ENCODE measurements around the gene POPDC3.

DNA sequence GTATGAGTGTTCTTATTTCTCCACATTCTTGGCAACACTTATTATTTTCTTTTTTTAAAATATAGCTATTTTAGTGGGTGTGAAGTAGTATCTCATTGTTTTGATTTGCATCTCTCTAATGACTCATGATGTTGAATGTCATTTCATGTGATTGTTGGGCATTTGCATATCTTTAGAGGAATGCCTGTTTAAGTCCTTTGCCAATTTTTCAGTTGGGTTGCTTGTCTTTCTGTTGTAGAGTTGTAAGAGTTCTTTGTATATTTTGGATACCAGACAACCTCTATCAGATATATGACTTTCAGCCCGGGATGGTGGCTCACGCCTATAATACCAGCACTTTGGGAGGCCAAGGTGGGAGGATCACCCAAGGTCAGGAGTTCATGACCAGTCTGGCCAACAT is 5.1 kb upstream of the POPDC3 start:
- TF ChIP-seq, protein P1, sequence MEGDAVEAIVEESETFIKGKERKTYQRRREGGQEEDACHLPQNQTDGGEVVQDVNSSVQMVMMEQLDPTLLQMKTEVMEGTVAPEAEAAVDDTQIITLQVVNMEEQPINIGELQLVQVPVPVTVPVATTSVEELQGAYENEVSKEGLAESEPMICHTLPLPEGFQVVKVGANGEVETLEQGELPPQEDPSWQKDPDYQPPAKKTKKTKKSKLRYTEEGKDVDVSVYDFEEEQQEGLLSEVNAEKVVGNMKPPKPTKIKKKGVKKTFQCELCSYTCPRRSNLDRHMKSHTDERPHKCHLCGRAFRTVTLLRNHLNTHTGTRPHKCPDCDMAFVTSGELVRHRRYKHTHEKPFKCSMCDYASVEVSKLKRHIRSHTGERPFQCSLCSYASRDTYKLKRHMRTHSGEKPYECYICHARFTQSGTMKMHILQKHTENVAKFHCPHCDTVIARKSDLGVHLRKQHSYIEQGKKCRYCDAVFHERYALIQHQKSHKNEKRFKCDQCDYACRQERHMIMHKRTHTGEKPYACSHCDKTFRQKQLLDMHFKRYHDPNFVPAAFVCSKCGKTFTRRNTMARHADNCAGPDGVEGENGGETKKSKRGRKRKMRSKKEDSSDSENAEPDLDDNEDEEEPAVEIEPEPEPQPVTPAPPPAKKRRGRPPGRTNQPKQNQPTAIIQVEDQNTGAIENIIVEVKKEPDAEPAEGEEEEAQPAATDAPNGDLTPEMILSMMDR (conservative IDR thresholded peaks at IDR 0.05) = no peak
- no peak for TF ChIP-seq ZFX (IDR thresholded peaks at IDR 0.05)
